ENCODE results near the gene EBP.
"Not testable (repeated sequence)": the region's sequence is repeated elsewhere in the genome, so short reads cannot be mapped to it uniquely, and the experiment has no call there.

Gene EBP

GRCh38 chrX:48520455-48520854 is 1.2 kb upstream of the EBP start:
- in situ Hi-C loops (cut with HindIII; ENCODE audit: low pct_unique_long_range_greater_than_20kb, low sequenced_read_pairs): no loop called here
- no peak for TF ChIP-seq JUND (IDR thresholded peaks at IDR 0.05; ENCODE audit: low read depth)
- no peak for DNase-seq (ENCODE audit: low read depth in 1 of 2, low spot score in 1 of 2)

- DNase-seq (ENCODE audit: low read depth in 1 of 2, low spot score in 1 of 2): peak in 1 of 2 experiments; percentile 37
- no peak for TF ChIP-seq JUND (IDR thresholded peaks at IDR 0.05; ENCODE audit: low read depth)
- in situ Hi-C loops (cut with HindIII; ENCODE audit: low pct_unique_long_range_greater_than_20kb, low sequenced_read_pairs): no loop called here
These were observed 644 bp upstream of the EBP start for GRCh38 chrX:48520976-48521352.

GRCh38 chrX:48522291-48522690 is 683 bp downstream of the EBP start:
- no peak for TF ChIP-seq JUND (IDR thresholded peaks at IDR 0.05; ENCODE audit: low read depth)
- in situ Hi-C loops (cut with HindIII; ENCODE audit: low pct_unique_long_range_greater_than_20kb, low sequenced_read_pairs): no loop called here
- DNase-seq (ENCODE audit: low read depth in 1 of 2, low spot score in 1 of 2): no peak

GRCh38 chrX:48523682-48524081 is 2.1 kb downstream of the EBP start:
- in situ Hi-C loops (cut with HindIII; ENCODE audit: low pct_unique_long_range_greater_than_20kb, low sequenced_read_pairs): no loop called here
- TF ChIP-seq JUND (IDR thresholded peaks at IDR 0.05; ENCODE audit: low read depth): no peak
- DNase-seq (ENCODE audit: low read depth in 1 of 2, low spot score in 1 of 2): no peak

GRCh38 chrX:48525853-48526252 is 4.2 kb downstream of the EBP start:
- DNase-seq (ENCODE audit: low read depth in 1 of 2, low spot score in 1 of 2); in situ Hi-C loops (cut with HindIII; ENCODE audit: low pct_unique_long_range_greater_than_20kb, low sequenced_read_pairs): not testable (repeated sequence)

GRCh38 chrX:48530736-48531135 is 9.1 kb downstream of the EBP start:
- in situ Hi-C loops (cut with HindIII; ENCODE audit: low pct_unique_long_range_greater_than_20kb, low sequenced_read_pairs): no loop called here
- no peak for DNase-seq (ENCODE audit: low read depth in 1 of 2, low spot score in 1 of 2)

GRCh38 chrX:48531358-48531959 is 9.9 kb downstream of the EBP start:
- no peak for TF ChIP-seq JUND (IDR thresholded peaks at IDR 0.05; ENCODE audit: low read depth)
- DNase-seq (ENCODE audit: low read depth in 1 of 2, low spot score in 1 of 2): no peak
- in situ Hi-C loops (cut with HindIII; ENCODE audit: low pct_unique_long_range_greater_than_20kb, low sequenced_read_pairs): no loop called here

More at GRCh38 chrX:48530736-48531135, 9.1 kb downstream of the EBP start:
- no peak for TF ChIP-seq JUND (IDR thresholded peaks at IDR 0.05; ENCODE audit: low read depth)

GRCh38 chrX:48532161-48532560 is 10.6 kb downstream of the EBP start:
- in situ Hi-C loops (cut with HindIII; ENCODE audit: low pct_unique_long_range_greater_than_20kb, low sequenced_read_pairs): no loop called here
- no peak for DNase-seq (ENCODE audit: low read depth in 1 of 2, low spot score in 1 of 2)
- no peak for TF ChIP-seq JUND (IDR thresholded peaks at IDR 0.05; ENCODE audit: low read depth)

GRCh38 chrX:48533165-48533564 is 11.6 kb downstream of the EBP start:
- TF ChIP-seq JUND (IDR thresholded peaks at IDR 0.05; ENCODE audit: low read depth): no peak
- in situ Hi-C loops (cut with HindIII; ENCODE audit: low pct_unique_long_range_greater_than_20kb, low sequenced_read_pairs): no loop called here

GRCh38 chrX:48538641-48539344 is 17.2 kb downstream of the EBP start:
- TF ChIP-seq JUND (IDR thresholded peaks at IDR 0.05; ENCODE audit: low read depth): no peak
- no peak for DNase-seq (ENCODE audit: low read depth in 1 of 2, low spot score in 1 of 2)
- in situ Hi-C loops (cut with HindIII; ENCODE audit: low pct_unique_long_range_greater_than_20kb, low sequenced_read_pairs): no loop called here

More at GRCh38 chrX:48533165-48533564, 11.6 kb downstream of the EBP start:
- no peak for DNase-seq (ENCODE audit: low read depth in 1 of 2, low spot score in 1 of 2)

- TF ChIP-seq JUND (IDR thresholded peaks at IDR 0.05; ENCODE audit: low read depth): no peak
- peak; percentile 70 to 99 for DNase-seq (ENCODE audit: low read depth in 1 of 2, low spot score in 1 of 2)
- in situ Hi-C loops (cut with HindIII; ENCODE audit: low pct_unique_long_range_greater_than_20kb, low sequenced_read_pairs): no loop called here
These were observed 17.9 kb downstream of the EBP start, which contains the start of gene TBC1D25 for GRCh38 chrX:48539345-48540027. TBC1D25 (plus strand) TSS chrX:48539714; CDS start chrX:48539798, 84 bp downstream.

GRCh38 chrX:48540028-48540375 is 18.4 kb downstream of the EBP start:
- peak in 1 of 2 experiments; percentile 28 for DNase-seq (ENCODE audit: low read depth in 1 of 2, low spot score in 1 of 2)
- in situ Hi-C loops (cut with HindIII; ENCODE audit: low pct_unique_long_range_greater_than_20kb, low sequenced_read_pairs): no loop called here
- TF ChIP-seq JUND (IDR thresholded peaks at IDR 0.05; ENCODE audit: low read depth): no peak

GRCh38 chrX:48540480-48540879 is 18.9 kb downstream of the EBP start:
- no peak for TF ChIP-seq JUND (IDR thresholded peaks at IDR 0.05; ENCODE audit: low read depth)
- in situ Hi-C loops (cut with HindIII; ENCODE audit: low pct_unique_long_range_greater_than_20kb, low sequenced_read_pairs): no loop called here
- no peak for DNase-seq (ENCODE audit: low read depth in 1 of 2, low spot score in 1 of 2)

Measured in T47D (cell line).